Motor neuron (in vitro differentiated cells): ENCODE data around the gene DDX25. TPM values are rescaled to one million over a fixed set of nuclear protein-coding genes. Genes with fewer than 3 reads are reported as not detected.
A peak's percentile ranks its signal among the peaks of the same experiment; 100 is the strongest.

Experiments used
- ATAC-seq, 8 experiments: fragments of 200-7000 bp; cut with Tn5 transposase; replicated peaks in 6 of 8; 2 replicates each; pipeline ENCODE4 v1.8.0; 2021; ENCODE audit warnings: mild to moderate bottlenecking in 8 of 8, moderate library complexity in 8 of 8
- H3K27ac ChIP-seq, 2 donors: fragments of 250-450 bp; sonication (Bioruptor Pico); 2 replicates each; pipeline ENCODE4 v1.9.0; 2021; ENCODE audit warnings: antibody characterized with exemption in 2 of 2, mild to moderate bottlenecking in 2 of 2, moderate library complexity in 1 of 2
- H3K4me1 ChIP-seq, 2 donors: fragments of 250-450 bp; sonication (Bioruptor Pico); replicated peaks in 1 of 2; 2 replicates each; pipeline ENCODE4 v1.6.1; 2021; ENCODE audit warnings: antibody characterized with exemption in 2 of 2, mild to moderate bottlenecking in 2 of 2, moderate library complexity in 1 of 2
- H3K4me3 ChIP-seq, 5 donors: fragments of 250-450 bp; sonication (Bioruptor Pico); 2 replicates each; pipeline ENCODE4 v1.9.0; 2021; ENCODE audit warnings: antibody characterized with exemption in 5 of 5, mild to moderate bottlenecking in 5 of 5, moderate library complexity in 4 of 5
- WGBS, 10 experiments: fragments of 450-650 bp; shearing (Covaris generic); methylation state at CpG; one replicate each; pipeline ENCODE4 v1.0.0; 2022; 5-methylcytosine and 5-hydroxymethylcytosine counted together
- in situ Hi-C, 9 experiments: fragments of 400-800 bp; cut with MboI; loops; one replicate each; pipeline ENCODE4 v1.15.0; 2021; ENCODE audit warnings: low sequenced_read_pairs in 9 of 9, low pct_unique_long_range_greater_than_20kb in 2 of 9; ENCODE audit not compliant: unreplicated experiment in 9 of 9
- total RNA-seq, 8 experiments: library from RNA; unstranded; fragments of 300-600 nt; gene quantifications; 2 replicates each; pipeline versions ENCODE4 v1.2.3 to v1.2.4, GENCODE V29; 2022

DDX25 gene
- total RNA-seq, 8 experiments from 2014 or later, result 0.36 to 16.4 (median 5.4) TPM

DNA sequence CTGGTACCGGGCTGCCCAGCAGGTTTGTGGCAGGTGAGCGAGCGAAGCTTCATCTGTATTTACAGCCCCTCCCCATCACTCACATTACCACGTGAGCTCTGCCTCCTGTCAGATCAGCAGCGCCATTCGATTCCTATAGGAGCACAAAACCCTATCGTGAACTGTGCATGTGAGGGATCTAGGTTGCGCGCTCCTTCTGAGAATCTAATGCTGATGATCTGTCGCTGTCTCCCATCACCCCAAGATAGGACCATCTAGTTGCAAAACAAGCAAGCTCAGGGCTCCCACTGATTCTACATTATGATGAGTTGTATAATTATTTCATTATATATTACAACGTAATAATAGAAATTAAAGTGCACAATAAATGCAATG lies 25.8 kb downstream of the DDX25 start:
- WGBS, 10 experiments, result 81 to 100% (median 91%) methylated on average over 1 to 10 of the region's 11 CpGs; no CpG with 5 or more reads in 2 of the 10 experiments
- no peak for ATAC-seq
- in situ Hi-C loops, result loop anchor here in 2 of 9 experiments (25.0 kb wide), 2 partner anchors 132 to 257 kb away; partner anchors contain the start of gene CDON (in 1 of the 2)
- Histone ChIP-seq H3K4me3 (no peak overlapping the region), H3K27ac (no peak overlapping the region), H3K4me1 (peaks cover 4 to 5% of the 10 kb centered on the region in 2 donors)

DNA sequence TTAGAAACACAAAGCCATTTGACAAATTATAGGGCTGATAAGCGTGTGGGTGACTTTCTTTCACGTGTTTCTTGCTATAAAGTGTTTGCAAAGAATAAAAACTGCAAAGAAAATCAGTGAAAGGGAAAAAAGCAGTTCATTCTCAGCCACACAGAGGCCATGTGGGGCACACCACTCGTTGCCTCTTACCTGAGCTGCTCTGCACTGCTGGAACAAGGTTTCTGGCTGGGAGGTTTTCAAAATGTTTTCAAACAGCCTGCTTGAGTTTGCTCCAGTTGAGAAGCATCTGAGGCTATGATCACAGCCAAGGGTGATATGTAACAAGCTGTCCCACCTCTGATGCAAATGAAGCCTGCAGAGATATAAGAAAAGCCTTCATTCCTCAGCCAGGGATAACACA lies 26.8 kb downstream of the DDX25 start:
- no peak for ATAC-seq
- peaks cover 4 to 5% of the 10 kb centered on the region in 2 donors for H3K4me1 ChIP-seq
- no peak overlapping the region for H3K27ac ChIP-seq
- WGBS, 10 experiments, result 34 to 100% (median 64%) methylated on average over 1 to 3 of the region's 3 CpGs; no CpG with 5 or more reads in 1 of the 10 experiments
- in situ Hi-C loops, result loop anchor here in 2 of 9 experiments (25.0 kb wide), 2 partner anchors 131 to 256 kb away; partner anchors contain the start of gene CDON (in 1 of the 2)
- H3K4me3 ChIP-seq, result no peak overlapping the region

DNA sequence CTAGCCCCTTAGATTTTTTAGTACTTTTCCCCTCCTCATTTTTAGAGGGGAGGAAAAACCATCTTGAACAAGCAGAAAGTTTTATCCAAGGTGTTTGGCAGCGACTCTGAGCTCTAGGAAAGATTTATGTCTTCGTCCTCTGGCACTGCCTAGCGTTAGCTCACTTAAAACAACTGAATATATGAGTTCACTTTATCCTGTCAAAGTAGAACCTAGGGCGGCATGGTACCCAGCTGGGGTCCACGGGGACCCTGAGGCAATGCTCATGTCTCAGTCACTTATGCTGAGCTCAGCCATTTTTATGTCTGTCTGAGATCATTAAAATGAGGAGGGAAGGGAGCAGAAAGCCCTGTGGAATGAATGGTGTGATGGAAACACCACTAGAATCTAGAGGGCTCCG lies 27.4 kb downstream of the DDX25 start:
- no peak for ATAC-seq
- in situ Hi-C loops, result loop anchor here in 2 of 9 experiments (25.0 kb wide), 2 partner anchors 131 to 256 kb away; partner anchors contain the start of gene CDON (in 1 of the 2)
- 16 to 100% (median 87%) methylated on average over 1 to 5 of the region's 6 CpGs; no CpG with 5 or more reads in 1 of the 10 experiments for whole genome bisulfite sequencing, 10 experiments
- no peak overlapping the region for H3K27ac ChIP-seq
- no peak overlapping the region for H3K4me3 ChIP-seq
- H3K4me1 ChIP-seq, result peaks cover 4 to 5% of the 10 kb centered on the region in 2 donors

DNA sequence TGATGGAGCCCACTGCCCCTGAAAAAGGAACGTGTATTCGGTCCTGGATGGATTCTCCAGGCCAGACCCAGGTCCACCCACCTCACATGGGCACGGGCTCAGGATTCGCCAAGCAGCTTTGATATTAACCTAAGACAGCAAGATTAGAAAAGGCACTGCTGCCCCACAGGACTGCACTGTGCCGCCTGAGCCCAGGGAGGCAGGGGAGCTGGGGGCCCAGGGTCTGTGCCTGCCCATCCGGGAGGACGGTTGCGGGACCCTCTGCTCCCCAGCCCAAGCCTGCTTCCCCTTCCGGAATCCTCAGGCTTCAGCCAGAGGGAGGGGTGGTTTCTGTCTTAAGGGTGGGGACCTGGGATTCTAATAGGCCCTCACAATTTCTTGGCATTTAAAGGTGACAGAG lies 28.0 kb downstream of the DDX25 start:
- no peak for ATAC-seq
- Histone ChIP-seq H3K27ac (no peak overlapping the region), H3K4me3 (no peak overlapping the region), H3K4me1 (peaks cover 4 to 5% of the 10 kb centered on the region in 2 donors)
- in situ Hi-C loops, result loop anchor here in 2 of 9 experiments (25.0 kb wide), 2 partner anchors 130 to 255 kb away; partner anchors contain the start of gene CDON (in 1 of the 2)
- WGBS, 10 experiments, result 40 to 100% (median 89%) methylated on average over 1 to 6 of the region's 9 CpGs; no CpG with 5 or more reads in 6 of the 10 experiments

DNA sequence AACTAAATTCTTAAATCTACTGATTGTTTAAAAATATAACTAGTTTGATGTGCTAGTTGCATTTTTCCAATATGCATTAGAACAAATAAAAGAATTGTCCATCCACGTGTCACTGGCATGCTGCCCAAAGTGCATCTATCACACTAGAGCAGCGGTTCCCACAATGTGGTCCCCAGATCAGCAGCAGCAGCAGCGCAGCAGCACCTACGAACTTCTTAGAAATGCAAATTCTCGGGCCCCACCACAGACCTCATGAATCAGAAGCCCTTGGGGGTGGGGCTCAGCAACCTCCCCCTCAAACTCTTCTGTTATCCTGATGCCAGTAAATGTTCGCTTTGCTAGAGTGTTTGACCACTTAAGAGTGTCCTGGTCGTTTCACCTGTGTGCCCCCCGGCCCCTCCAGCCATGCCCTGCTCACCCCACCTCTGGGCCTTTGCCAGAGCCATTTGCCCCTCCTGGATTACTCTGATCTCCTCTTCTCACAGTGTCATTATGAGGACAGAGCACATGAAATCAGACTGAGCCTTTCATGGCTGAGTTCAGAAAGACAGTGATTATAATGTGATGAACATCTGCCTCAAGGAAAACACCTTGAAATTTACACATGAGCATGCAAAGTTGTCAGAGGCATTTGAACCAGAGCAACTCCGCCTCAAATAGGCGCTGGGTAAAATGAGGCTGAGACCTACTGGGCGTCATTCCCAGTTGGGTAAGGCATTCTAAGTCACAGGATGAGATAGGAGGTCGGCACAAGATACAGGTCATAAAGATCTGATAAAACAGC lies 28.9 kb downstream of the DDX25 start:
- Histone ChIP-seq H3K4me1 (peaks cover 4 to 5% of the 10 kb centered on the region in 2 donors), H3K27ac (no peak overlapping the region), H3K4me3 (no peak overlapping the region)
- no peak for ATAC-seq
- WGBS, 10 experiments, result 20 to 92% (median 50%) methylated on average over 1 to 9 of the region's 12 CpGs; no CpG with 5 or more reads in 1 of the 10 experiments
- in situ Hi-C loops, result loop anchor here in 2 of 9 experiments (25.0 kb wide), 2 partner anchors 129 to 254 kb away; partner anchors contain the start of gene CDON (in 1 of the 2)

DNA sequence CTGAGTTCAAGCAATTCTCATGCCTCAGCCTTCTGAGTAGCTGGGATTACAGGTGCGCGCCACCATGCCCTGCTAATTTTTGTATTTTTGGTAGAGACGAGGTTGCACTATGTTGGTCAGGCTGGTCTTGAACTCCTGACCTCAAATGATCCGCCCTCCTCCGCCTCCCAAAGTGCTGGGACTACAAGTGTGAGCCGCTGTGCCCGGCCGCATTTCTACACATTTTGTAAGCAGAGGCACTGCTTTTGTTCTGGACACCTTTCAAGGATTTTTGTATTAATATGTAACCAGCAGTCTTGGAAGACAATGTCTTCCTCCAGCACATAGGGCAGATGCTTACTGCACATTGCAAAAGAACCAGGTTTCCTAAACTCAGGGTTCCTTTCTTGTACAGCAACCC lies 30.2 kb downstream of the DDX25 start:
- Histone ChIP-seq H3K4me3 (no peak overlapping the region), H3K4me1 (peaks cover 4 to 10% of the 10 kb centered on the region in 2 donors), H3K27ac (no peak overlapping the region)
- in situ Hi-C loops, result loop anchor here in 2 of 9 experiments (25.0 kb wide), 2 partner anchors 128 to 253 kb away; partner anchors contain the start of gene CDON (in 1 of the 2)
- no peak for ATAC-seq
- 20 to 97% (median 91%) methylated on average over 1 to 8 of the region's 8 CpGs; no CpG with 5 or more reads in 4 of the 10 experiments for WGBS, 10 experiments

DNA sequence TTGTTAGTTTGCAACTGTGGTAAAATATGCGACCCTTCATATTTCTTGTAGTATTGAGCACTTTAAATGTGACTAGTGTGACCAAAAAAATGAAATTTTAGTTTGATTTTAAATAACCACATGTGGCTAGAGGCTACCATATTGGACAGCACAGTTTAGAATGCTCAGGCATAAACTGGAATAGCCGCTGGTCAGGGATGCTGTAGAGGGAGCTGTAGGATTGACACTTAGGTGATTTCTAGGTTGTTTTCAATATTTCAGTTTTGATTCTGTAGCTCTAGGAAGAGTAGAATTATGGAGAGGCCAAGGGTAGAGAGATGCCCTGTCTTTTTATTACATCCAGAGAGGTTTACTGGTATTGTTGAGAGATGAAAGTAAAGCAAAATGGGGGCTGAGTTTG lies 30.7 kb downstream of the DDX25 start:
- H3K27ac ChIP-seq, result no peak overlapping the region
- in situ Hi-C loops, result loop anchor here in 2 of 9 experiments (25.0 kb wide), 2 partner anchors 127 to 252 kb away; partner anchors contain the start of gene CDON (in 1 of the 2)
- WGBS, 10 experiments, result 67 to 100% (median 91%) methylated on average over 1 to 2 of the region's 2 CpGs; no CpG with 5 or more reads in 2 of the 10 experiments
- peaks cover 4 to 10% of the 10 kb centered on the region in 2 donors for H3K4me1 ChIP-seq
- no peak for ATAC-seq
- no peak overlapping the region for H3K4me3 ChIP-seq

DNA sequence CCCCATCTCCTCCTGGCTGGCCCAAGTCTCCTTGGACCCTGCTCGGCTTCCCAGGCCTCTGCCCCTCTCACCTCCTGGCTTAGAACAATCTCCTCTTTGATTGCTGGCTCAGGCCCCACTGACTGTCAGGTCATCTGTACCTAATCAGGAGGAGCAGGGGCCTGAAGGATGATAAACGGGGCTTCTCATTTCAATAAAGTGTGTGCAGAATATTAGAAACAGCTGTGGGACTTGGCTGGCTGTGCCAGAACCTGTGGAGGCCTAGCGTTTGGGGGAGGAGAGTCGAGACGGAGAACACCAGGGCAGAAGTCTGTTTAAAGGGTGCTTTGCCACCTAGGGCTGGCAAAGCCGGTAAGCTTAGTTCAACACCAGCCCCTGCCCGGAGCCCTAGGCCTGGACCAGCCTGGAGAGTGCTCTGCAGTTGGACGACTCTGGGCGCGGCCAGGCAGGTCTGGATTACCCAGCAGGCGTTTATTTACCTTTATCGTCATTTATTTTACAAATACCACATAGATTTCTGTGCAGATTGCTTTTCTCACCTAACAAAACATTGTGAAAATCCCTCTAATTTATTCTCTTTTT lies 31.4 kb downstream of the DDX25 start:
- peak in 2 of 8 experiments; percentile 29 to 73 for ATAC-seq
- H3K27ac ChIP-seq, result no peak overlapping the region
- H3K4me1 ChIP-seq, result peaks cover 4 to 10% of the 10 kb centered on the region in 2 donors
- WGBS, 10 experiments, result 10 to 100% (median 75%) methylated on average over 1 to 11 of the region's 12 CpGs
- H3K4me3 ChIP-seq, result no peak overlapping the region
- in situ Hi-C loops, result loop anchor here in 2 of 9 experiments (25.0 kb wide), 2 partner anchors 127 to 252 kb away; partner anchors contain the start of gene CDON (in 1 of the 2)

DNA sequence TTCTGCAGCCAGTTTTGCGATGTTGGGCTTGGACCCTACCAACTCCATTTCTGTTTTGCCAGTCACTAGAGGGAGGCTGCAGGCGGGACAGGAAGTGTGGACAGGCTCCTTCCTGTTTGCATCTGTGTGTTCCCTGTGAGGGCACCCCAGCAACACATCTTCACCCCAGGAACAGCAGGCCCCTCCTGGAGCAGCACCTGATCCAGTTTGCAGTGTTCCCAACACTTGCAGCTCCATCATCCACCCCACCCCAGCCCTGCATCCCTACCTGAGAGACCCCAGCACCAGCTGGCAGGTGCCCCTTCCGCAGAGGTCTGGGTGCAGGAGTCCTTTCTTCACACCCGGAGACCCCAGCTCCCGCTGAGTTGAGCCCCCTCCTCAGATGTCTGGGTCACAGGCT lies 34.1 kb downstream of the DDX25 start:
- WGBS, 10 experiments, result 63 to 100% (median 100%) methylated on average over 1 to 3 of the region's 5 CpGs; no CpG with 5 or more reads in 5 of the 10 experiments
- no peak for ATAC-seq
- in situ Hi-C loops, result loop anchor here in 2 of 9 experiments (25.0 kb wide), 2 partner anchors 124 to 249 kb away; partner anchors contain the start of gene CDON (in 1 of the 2)
- Histone ChIP-seq H3K27ac (no peak overlapping the region), H3K4me3 (no peak overlapping the region), H3K4me1 (peaks cover 2 to 11% of the 10 kb centered on the region in 2 donors)

DNA sequence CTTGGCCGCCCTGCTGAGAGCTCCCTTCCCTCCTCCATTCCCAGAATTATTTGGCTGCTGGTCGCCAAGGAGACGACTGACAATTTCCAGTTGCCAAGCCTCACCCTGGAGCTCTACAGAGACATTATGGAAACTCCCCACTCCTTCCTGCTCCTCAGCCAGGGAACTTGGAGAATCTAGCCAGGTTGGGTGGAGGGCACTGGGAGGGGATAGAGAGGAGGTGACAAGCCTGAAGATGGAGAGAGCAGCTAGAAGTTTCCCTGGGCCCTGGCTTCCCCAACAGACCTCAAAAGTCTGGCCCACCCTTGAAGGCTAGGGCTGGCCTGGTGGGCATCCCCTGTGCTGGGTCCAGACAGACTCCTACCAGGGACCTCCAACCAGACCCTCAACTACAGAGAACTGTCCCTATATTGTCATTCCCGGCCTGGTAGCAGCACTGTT lies 34.8 kb downstream of the DDX25 start:
- ATAC-seq, result peak in 4 of 8 experiments; percentile 51 to 88 (median 73)
- no peak overlapping the region for H3K27ac ChIP-seq
- H3K4me1 ChIP-seq, result peaks cover 0 to 9% of the 10 kb centered on the region in 2 donors
- 0 to 75% (median 54%) methylated on average over 1 to 3 of the region's 4 CpGs; no CpG with 5 or more reads in 5 of the 10 experiments for WGBS, 10 experiments
- no peak overlapping the region for H3K4me3 ChIP-seq
- in situ Hi-C loops, result loop anchor here in 2 of 9 experiments (25.0 kb wide), 2 partner anchors 123 to 248 kb away; partner anchors contain the start of gene CDON (in 1 of the 2)

DNA sequence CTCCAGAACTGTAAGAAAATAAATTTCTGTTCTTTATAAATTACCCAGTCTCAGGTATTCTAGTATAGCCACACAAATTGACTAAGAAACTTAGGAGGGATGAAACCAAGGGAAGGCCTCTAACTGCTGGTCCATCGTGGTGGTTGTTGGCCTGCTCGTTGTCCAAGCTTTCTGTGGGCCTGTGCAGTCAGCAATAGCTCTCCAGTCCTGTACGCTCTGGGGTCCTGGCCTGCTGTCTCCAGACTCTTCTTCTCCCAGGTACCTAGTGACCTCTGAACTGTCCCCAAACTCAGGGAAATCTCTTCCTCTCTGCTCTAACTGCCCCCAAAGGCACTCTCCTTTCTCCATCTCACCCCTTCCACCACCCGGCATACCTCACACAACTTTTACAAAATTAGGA lies 35.8 kb downstream of the DDX25 start:
- in situ Hi-C loops, result loop anchor here in 2 of 9 experiments (25.0 kb wide), 2 partner anchors 122 to 247 kb away; partner anchors contain the start of gene CDON (in 1 of the 2)
- H3K4me1 ChIP-seq, result peaks cover 0 to 9% of the 10 kb centered on the region in 2 donors
- WGBS, 10 experiments, result 80 to 100% (median 98%) methylated on average over 1 to 4 of the region's 4 CpGs; no CpG with 5 or more reads in 2 of the 10 experiments
- H3K27ac ChIP-seq, result no peak overlapping the region
- no peak for ATAC-seq
- no peak overlapping the region for H3K4me3 ChIP-seq

DNA sequence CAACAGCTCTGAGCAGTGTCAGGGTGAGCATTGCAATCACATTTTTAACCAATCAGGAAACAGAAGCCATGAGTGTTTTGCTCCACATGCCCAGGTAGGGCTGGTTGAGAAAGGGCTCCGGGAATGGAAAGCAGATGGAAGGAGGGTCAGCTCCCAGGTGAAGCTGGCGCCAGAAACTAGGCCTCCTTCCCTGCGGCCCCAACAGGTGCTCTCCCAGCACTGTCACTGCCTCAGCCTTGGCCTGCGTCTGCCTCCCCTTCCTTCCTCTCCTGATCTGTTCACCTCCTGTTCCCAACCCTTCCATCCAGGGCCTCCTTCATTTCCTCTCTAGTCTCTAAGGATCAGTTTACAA lies 36.9 kb downstream of the DDX25 start:
- Histone ChIP-seq H3K27ac (no peak overlapping the region), H3K4me3 (no peak overlapping the region), H3K4me1 (peaks cover 0 to 9% of the 10 kb centered on the region in 2 donors)
- in situ Hi-C loops, result loop anchor here in 2 of 9 experiments (25.0 kb wide), 2 partner anchors 121 to 246 kb away; partner anchors contain the start of gene CDON (in 1 of the 2)
- ATAC-seq, result no peak
- 43 to 100% (median 100%) methylated on average over 1 to 2 of the region's 4 CpGs; no CpG with 5 or more reads in 5 of the 10 experiments for WGBS, 10 experiments
